CD4-positive, alpha-beta T cell treated with Interleukin-4 for 4 hours (primary cell): ENCODE results near the gene PCDHGA12.
"Not testable (repeated sequence)": the region's sequence is repeated elsewhere in the genome, so short reads cannot be mapped to it uniquely, and the experiment has no call there.

Experiments
- DNase-seq: peaks from one replicate; pipeline ENCODE4 v3.0.0-alpha.2; 2020

PCDHGA12 gene

GRCh38 chr5:141430332-141431113 lies at the start of gene PCDHGA12:
TSS of gene PCDHGA12 (plus strand) at chr5:141430507. CDS start at chr5:141430760, 253 bp downstream.
- DNase-seq: no peak

GRCh38 chr5:141382469-141383294 lies 47.6 kb upstream of the PCDHGA12 start, which contains the start of gene PCDHGA7:
TSS of gene PCDHGA7 (plus strand) at chr5:141382742. CDS start at chr5:141382900, 158 bp downstream.
- no peak for DNase-seq

- DNase-seq: no peak
Measured at GRCh38 chr5:141383345-141383744, 47.0 kb upstream of the PCDHGA12 start.

GRCh38 chr5:141384471-141385267 lies 45.6 kb upstream of the PCDHGA12 start:
- DNase-seq: no peak

GRCh38 chr5:141387557-141388311 lies 42.6 kb upstream of the PCDHGA12 start, which contains the start of gene PCDHGB4:
TSS of gene PCDHGB4 (plus strand) at chr5:141387698. CDS start at chr5:141387885, 187 bp downstream.
- DNase-seq: peak; percentile 6

- DNase-seq: no peak
Measured at GRCh38 chr5:141388661-141389060, 41.6 kb upstream of the PCDHGA12 start.

- DNase-seq: no peak
Measured at GRCh38 chr5:141389153-141390042, 40.9 kb upstream of the PCDHGA12 start.

GRCh38 chr5:141392429-141393198 lies 37.7 kb upstream of the PCDHGA12 start, which contains the start of gene PCDHGA8:
TSS of gene PCDHGA8 (plus strand) at chr5:141392633. CDS start at chr5:141392814, 181 bp downstream.
- no peak for DNase-seq

GRCh38 chr5:141393267-141393666 lies 37.0 kb upstream of the PCDHGA12 start:
- no peak for DNase-seq

GRCh38 chr5:141394401-141395187 lies 35.7 kb upstream of the PCDHGA12 start:
- DNase-seq: not testable (repeated sequence)

- DNase-seq: peak; percentile 24
Measured at GRCh38 chr5:141397756-141398551, 32.4 kb upstream of the PCDHGA12 start, which contains the start of gene PCDHGB5. TSS of gene PCDHGB5 (plus strand) at chr5:141397947. CDS start at chr5:141398128, 181 bp downstream.

- no peak for DNase-seq
Measured at GRCh38 chr5:141398608-141399007, 31.7 kb upstream of the PCDHGA12 start.

GRCh38 chr5:141399555-141400258 lies 30.6 kb upstream of the PCDHGA12 start:
- DNase-seq: no peak

- DNase-seq: no peak
Measured at GRCh38 chr5:141402553-141403243, 27.6 kb upstream of the PCDHGA12 start, which contains the start of gene PCDHGA9. TSS of gene PCDHGA9 (plus strand) at chr5:141402778. CDS start at chr5:141402953, 175 bp downstream.

GRCh38 chr5:141403387-141403786 lies 26.9 kb upstream of the PCDHGA12 start:
- DNase-seq: no peak

- DNase-seq: peak; percentile 29
Measured at GRCh38 chr5:141407790-141408505, 22.4 kb upstream of the PCDHGA12 start, which contains the start of gene PCDHGB6. TSS of gene PCDHGB6 (plus strand) at chr5:141408021. CDS start at chr5:141408203, 182 bp downstream.
